ENCODE results near the gene MAOA.

Gene MAOA

DNA sequence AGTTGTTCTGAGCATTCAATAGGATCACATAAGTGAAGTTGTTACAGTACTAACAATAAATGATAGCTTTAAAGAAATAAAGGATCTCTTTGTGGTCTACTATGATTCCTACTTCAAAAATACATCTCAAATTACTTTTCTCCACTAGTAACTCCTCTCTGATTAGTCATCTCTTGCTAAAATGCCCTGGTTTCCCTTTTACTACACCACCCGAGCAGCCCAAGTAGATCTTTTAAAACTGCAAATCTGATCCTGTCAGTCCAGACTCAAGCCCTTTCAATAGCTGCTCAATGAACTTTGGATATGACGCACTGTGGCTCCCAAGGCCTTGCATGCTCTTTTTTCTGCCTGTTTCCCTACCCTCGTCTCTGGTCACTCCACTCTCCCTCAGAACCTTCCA, 97.5 kb downstream of the MAOA start:
- no peaks in the 10 kb centered on the region for H3K4me1 ChIP-seq (ENCODE audit: insufficient read depth, low read length, poor library complexity, severe bottlenecking)
- H3K9me3 ChIP-seq (ENCODE audit: insufficient read depth, low read depth, low read length) = no peaks in the 10 kb centered on the region
- H3K9me2 ChIP-seq (replicated peaks; ENCODE audit: low read depth, low read length) = no peaks in the 10 kb centered on the region
- H3K27me3 ChIP-seq (ENCODE audit: insufficient read depth, low read length, poor library complexity, severe bottlenecking) = no peaks in the 10 kb centered on the region
- TF ChIP-seq, protein P1, sequence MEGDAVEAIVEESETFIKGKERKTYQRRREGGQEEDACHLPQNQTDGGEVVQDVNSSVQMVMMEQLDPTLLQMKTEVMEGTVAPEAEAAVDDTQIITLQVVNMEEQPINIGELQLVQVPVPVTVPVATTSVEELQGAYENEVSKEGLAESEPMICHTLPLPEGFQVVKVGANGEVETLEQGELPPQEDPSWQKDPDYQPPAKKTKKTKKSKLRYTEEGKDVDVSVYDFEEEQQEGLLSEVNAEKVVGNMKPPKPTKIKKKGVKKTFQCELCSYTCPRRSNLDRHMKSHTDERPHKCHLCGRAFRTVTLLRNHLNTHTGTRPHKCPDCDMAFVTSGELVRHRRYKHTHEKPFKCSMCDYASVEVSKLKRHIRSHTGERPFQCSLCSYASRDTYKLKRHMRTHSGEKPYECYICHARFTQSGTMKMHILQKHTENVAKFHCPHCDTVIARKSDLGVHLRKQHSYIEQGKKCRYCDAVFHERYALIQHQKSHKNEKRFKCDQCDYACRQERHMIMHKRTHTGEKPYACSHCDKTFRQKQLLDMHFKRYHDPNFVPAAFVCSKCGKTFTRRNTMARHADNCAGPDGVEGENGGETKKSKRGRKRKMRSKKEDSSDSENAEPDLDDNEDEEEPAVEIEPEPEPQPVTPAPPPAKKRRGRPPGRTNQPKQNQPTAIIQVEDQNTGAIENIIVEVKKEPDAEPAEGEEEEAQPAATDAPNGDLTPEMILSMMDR (conservative IDR thresholded peaks at IDR 0.05; ENCODE audit: low read length) = no peak
- no peak for TF ChIP-seq EZH2phosphoT487 (IDR thresholded peaks at IDR 0.05; ENCODE audit: borderline replicate concordance)
- no peaks in the 10 kb centered on the region for H3K79me2 ChIP-seq (ENCODE audit: insufficient read depth, low read length)
- H2AFZ ChIP-seq (ENCODE audit: low read length) = no peak overlapping the region
- H3K36me3 ChIP-seq (ENCODE audit: insufficient read depth, low read length) = no peaks in the 10 kb centered on the region
- no peak overlapping the region for H3K9ac ChIP-seq (ENCODE audit: low read depth, low read length, poor library complexity, severe bottlenecking)
- H3K4me2 ChIP-seq (ENCODE audit: low read depth, low read length, poor library complexity, severe bottlenecking) = no peak overlapping the region
- no peak overlapping the region for H3K4me3 ChIP-seq (ENCODE audit: low read length, poor library complexity, severe bottlenecking)
- no peaks in the 10 kb centered on the region for H3F3A ChIP-seq (ENCODE audit: low read depth)
- H4K20me1 ChIP-seq (ENCODE audit: insufficient read depth, low read length, poor library complexity, severe bottlenecking) = no peaks in the 10 kb centered on the region

- TF ChIP-seq EZH2phosphoT487 (IDR thresholded peaks at IDR 0.05; ENCODE audit: borderline replicate concordance) = no peak
- TF ChIP-seq, protein P1 (conservative IDR thresholded peaks at IDR 0.05; ENCODE audit: low read length) = no peak
- Histone ChIP-seq H3F3A (ENCODE audit: low read depth) (no peaks in the 10 kb centered on the region), H3K4me3 (ENCODE audit: low read length, poor library complexity, severe bottlenecking) (no peak overlapping the region), H3K9me3 (ENCODE audit: insufficient read depth, low read depth, low read length) (no peaks in the 10 kb centered on the region), H3K9me2 (replicated peaks; ENCODE audit: low read depth, low read length) (no peaks in the 10 kb centered on the region), H3K36me3 (ENCODE audit: insufficient read depth, low read length) (no peaks in the 10 kb centered on the region), H3K27me3 (ENCODE audit: insufficient read depth, low read length, poor library complexity, severe bottlenecking) (no peaks in the 10 kb centered on the region), H3K9ac (ENCODE audit: low read depth, low read length, poor library complexity, severe bottlenecking) (no peak overlapping the region), H4K20me1 (ENCODE audit: insufficient read depth, low read length, poor library complexity, severe bottlenecking) (no peaks in the 10 kb centered on the region), H3K79me2 (ENCODE audit: insufficient read depth, low read length) (no peaks in the 10 kb centered on the region), H3K4me1 (ENCODE audit: insufficient read depth, low read length, poor library complexity, severe bottlenecking) (no peaks in the 10 kb centered on the region), H2AFZ (ENCODE audit: low read length) (no peak overlapping the region), H3K4me2 (ENCODE audit: low read depth, low read length, poor library complexity, severe bottlenecking) (no peak overlapping the region)
Observed at GRCh38 chrX:43756076-43756475, 100.0 kb downstream of the MAOA start.

- no peaks in the 10 kb centered on the region for H3F3A ChIP-seq (ENCODE audit: low read depth)
- no peaks in the 10 kb centered on the region for H3K36me3 ChIP-seq (ENCODE audit: insufficient read depth, low read length)
- H3K9me3 ChIP-seq (ENCODE audit: insufficient read depth, low read depth, low read length) = no peaks in the 10 kb centered on the region
- TF ChIP-seq, protein P1 (conservative IDR thresholded peaks at IDR 0.05; ENCODE audit: low read length) = no peak
- TF ChIP-seq EZH2phosphoT487 (IDR thresholded peaks at IDR 0.05; ENCODE audit: borderline replicate concordance) = no peak
- no peaks in the 10 kb centered on the region for H3K27me3 ChIP-seq (ENCODE audit: insufficient read depth, low read length, poor library complexity, severe bottlenecking)
- H3K4me1 ChIP-seq (ENCODE audit: insufficient read depth, low read length, poor library complexity, severe bottlenecking) = no peaks in the 10 kb centered on the region
- no peaks in the 10 kb centered on the region for H3K79me2 ChIP-seq (ENCODE audit: insufficient read depth, low read length)
- H3K9ac ChIP-seq (ENCODE audit: low read depth, low read length, poor library complexity, severe bottlenecking) = no peak overlapping the region
- no peak overlapping the region for H3K4me2 ChIP-seq (ENCODE audit: low read depth, low read length, poor library complexity, severe bottlenecking)
- no peaks in the 10 kb centered on the region for H4K20me1 ChIP-seq (ENCODE audit: insufficient read depth, low read length, poor library complexity, severe bottlenecking)
- H2AFZ ChIP-seq (ENCODE audit: low read length) = no peak overlapping the region
- H3K9me2 ChIP-seq (replicated peaks; ENCODE audit: low read depth, low read length) = no peaks in the 10 kb centered on the region
- no peak overlapping the region for H3K4me3 ChIP-seq (ENCODE audit: low read length, poor library complexity, severe bottlenecking)
Observed at GRCh38 chrX:43758044-43758443, 101.9 kb downstream of the MAOA start.

Data from Loucy (cell line).